Mesenchymal stem cell (in vitro differentiated cells and primary cell): Measurements from ENCODE around the gene TOMM70.

ENCODE experiments used
- DNase-seq: peaks from one replicate; pipeline ENCODE4 v3.0.0-alpha.2; 2013
- H2AFZ ChIP-seq: one replicate; pipeline ENCODE4 v1.6.1; 2013; ENCODE audit warnings: low read depth, mild to moderate bottlenecking, control low read depth, inconsistent platforms, low read length, moderate library complexity
- H2AK5ac ChIP-seq: 2 replicates; pipeline ENCODE4 v1.6.1; 2013; ENCODE audit warnings: low read length, moderate library complexity, mild to moderate bottlenecking, inconsistent platforms; ENCODE audit not compliant: severe bottlenecking
- H2BK120ac ChIP-seq: one replicate; pipeline ENCODE4 v1.6.1; 2013; ENCODE audit warnings: low read depth, mild to moderate bottlenecking, inconsistent platforms, low read length, moderate library complexity
- H2BK12ac ChIP-seq, 2 experiments: one replicate each; pipeline ENCODE4 v1.6.1; 2013; ENCODE audit warnings: inconsistent platforms in 2 of 2, low read length in 2 of 2, mild to moderate bottlenecking in 2 of 2, moderate library complexity in 2 of 2, control low read depth in 1 of 2
- H2BK15ac ChIP-seq: one replicate; pipeline ENCODE4 v1.6.1; 2013; ENCODE audit warnings: mild to moderate bottlenecking, low read depth, inconsistent platforms; ENCODE audit not compliant: poor library complexity, severe bottlenecking
- H2BK5ac ChIP-seq: 2 replicates; pipeline ENCODE4 v1.6.1; 2013; ENCODE audit warnings: low read depth, mild to moderate bottlenecking, low read length, control low read depth, inconsistent platforms; ENCODE audit not compliant: poor library complexity, severe bottlenecking
- H3K14ac ChIP-seq, 2 experiments: one replicate each; pipeline ENCODE4 v1.6.1; 2013; ENCODE audit warnings: inconsistent platforms in 2 of 2, low read length in 2 of 2, control low read depth in 1 of 2, mild to moderate bottlenecking in 1 of 2, moderate library complexity in 1 of 2
- H3K18ac ChIP-seq, 2 experiments: one replicate each; pipeline ENCODE4 v1.6.1; 2013; ENCODE audit warnings: inconsistent platforms in 2 of 2, low read length in 2 of 2, control low read depth in 1 of 2, low read depth in 1 of 2, mild to moderate bottlenecking in 1 of 2
- H3K23ac ChIP-seq, 2 experiments: one replicate each; pipeline ENCODE4 v1.6.1; 2013; ENCODE audit warnings: inconsistent platforms in 2 of 2, low read length in 2 of 2, mild to moderate bottlenecking in 2 of 2, moderate library complexity in 2 of 2, control low read depth in 1 of 2
- H3K27ac ChIP-seq: 2 replicates; pipeline ENCODE4 v1.5.1; 2013; ENCODE audit warnings: mild to moderate bottlenecking, moderate library complexity, low read length, control low read depth, inconsistent platforms; ENCODE audit not compliant: poor library complexity, severe bottlenecking
- H3K27me3 ChIP-seq, 2 experiments: 2 replicates each; pipeline versions ENCODE4 v1.6.1 to v1.7.0; 2013; ENCODE audit warnings: low read length in 2 of 2, mild to moderate bottlenecking in 2 of 2, moderate library complexity in 2 of 2, control low read depth in 1 of 2, inconsistent platforms in 1 of 2; ENCODE audit not compliant: control insufficient read depth in 1 of 2, insufficient read depth in 1 of 2
- H3K36me3 ChIP-seq, 2 experiments: 2 replicates each; pipeline versions ENCODE4 v1.6.1 to v1.7.0; 2013; ENCODE audit warnings: low read length in 2 of 2, control low read depth in 1 of 2, inconsistent platforms in 1 of 2, low read depth in 1 of 2, mild to moderate bottlenecking in 1 of 2; ENCODE audit not compliant: insufficient read depth in 2 of 2, control insufficient read depth in 1 of 2
- H3K4ac ChIP-seq, 2 experiments: one replicate each; pipeline ENCODE4 v1.6.1; 2013; ENCODE audit warnings: inconsistent platforms in 2 of 2, low read length in 2 of 2, mild to moderate bottlenecking in 2 of 2, moderate library complexity in 2 of 2, control low read depth in 1 of 2, low read depth in 1 of 2
- H3K4me1 ChIP-seq: 2 replicates; pipeline ENCODE4 v1.6.1; 2013; ENCODE audit warnings: low read depth, low read length, control low read depth; ENCODE audit not compliant: control insufficient read depth, insufficient read depth
- H3K4me2 ChIP-seq: 2 replicates; pipeline ENCODE4 v1.6.1; 2013; ENCODE audit warnings: low read length, mild to moderate bottlenecking, inconsistent platforms; ENCODE audit not compliant: poor library complexity, severe bottlenecking
- H3K4me3 ChIP-seq, 2 experiments: 2 replicates each; pipeline versions ENCODE4 v1.5.1 to v1.7.0; 2013; ENCODE audit warnings: low read length in 2 of 2, mild to moderate bottlenecking in 2 of 2, control low read depth in 1 of 2, low read depth in 1 of 2; ENCODE audit not compliant: insufficient read depth in 1 of 2
- H3K79me1 ChIP-seq: replicated peaks from 2 replicates; pipeline ENCODE4 v1.6.1; 2013; ENCODE audit warnings: mild to moderate bottlenecking, control low read depth, low read length, inconsistent platforms; ENCODE audit not compliant: poor library complexity, severe bottlenecking
- H3K9ac ChIP-seq: 2 replicates; pipeline ENCODE4 v1.7.0; 2013; ENCODE audit warnings: mild to moderate bottlenecking, low read length, moderate library complexity
- H3K9me3 ChIP-seq: 2 replicates; pipeline ENCODE4 v1.7.0; 2013; ENCODE audit warnings: mild to moderate bottlenecking, low read length; ENCODE audit not compliant: control insufficient read depth
- H4K8ac ChIP-seq: one replicate; pipeline ENCODE4 v1.6.1; 2013; ENCODE audit warnings: inconsistent platforms, mild to moderate bottlenecking, low read length, moderate library complexity
- H4K91ac ChIP-seq: one replicate; pipeline ENCODE4 v1.6.1; 2013; ENCODE audit warnings: mild to moderate bottlenecking, low read length, inconsistent platforms
- WGBS: methylation state at CpG from one replicate; pipeline ENCODE4 v1.1.7; 2013; ENCODE audit warnings: mixed read lengths; 5-methylcytosine and 5-hydroxymethylcytosine counted together

The TOMM70 gene

GRCh38 chr3:100401674-100402041 is 769 bp upstream of the TOMM70 start:
- no peak overlapping the region for H2AK5ac ChIP-seq
- H4K8ac ChIP-seq = peak overlapping the region; percentile 87
- H2BK12ac ChIP-seq = no peak overlapping the region
- peak overlapping the region; percentile 51 to 98 for H3K4me3 ChIP-seq
- peak overlapping the region; percentile 79 to 83 for H3K18ac ChIP-seq
- H3K27ac ChIP-seq = peak overlapping the region; percentile 87
- H3K27me3 ChIP-seq = no peaks in the 10 kb centered on the region
- H3K9me3 ChIP-seq = peaks cover under 1% of the 10 kb centered on the region
- peak overlapping the region; percentile 15 for H2AFZ ChIP-seq
- no peak overlapping the region for H2BK5ac ChIP-seq
- under 1% methylated on average over 23 of the region's 23 CpGs for WGBS
- H3K4ac ChIP-seq = peak overlapping the region; percentile 34 to 59
- H4K91ac ChIP-seq = peak overlapping the region; percentile 60
- no peak overlapping the region for H2BK120ac ChIP-seq
- peaks cover 4% of the 10 kb centered on the region for H3K4me1 ChIP-seq
- H3K4me2 ChIP-seq = peak overlapping the region; percentile 67
- H2BK15ac ChIP-seq = no peak overlapping the region
- no peak for DNase-seq
- H3K79me1 ChIP-seq = no peaks in the 10 kb centered on the region
- peaks cover 0 to 2% of the 10 kb centered on the region in 2 experiments for H3K36me3 ChIP-seq
- peak overlapping the region in 1 of 2 experiments; percentile 5 for H3K14ac ChIP-seq
- H3K23ac ChIP-seq = peak overlapping the region in 1 of 2 experiments; percentile 23
- peak overlapping the region; percentile 94 for H3K9ac ChIP-seq

GRCh38 chr3:100400419-100400779 is 490 bp downstream of the TOMM70 start:
- WGBS = under 1% methylated on average over 22 of the region's 22 CpGs

GRCh38 chr3:100399341-100400071 is 1.4 kb downstream of the TOMM70 start:
- Histone ChIP-seq H3K9me3 (no peaks in the 10 kb centered on the region), H3K4me1 (peaks cover 4% of the 10 kb centered on the region), H3K27me3 (no peaks in the 10 kb centered on the region), H2BK12ac (peak overlapping the region in 1 of 2 experiments; percentile 42), H3K27ac (no peak overlapping the region), H3K4me2 (peak overlapping the region; percentile 99), H3K79me1 (no peaks in the 10 kb centered on the region), H3K9ac (peak overlapping the region; percentile 94), H2BK5ac (no peak overlapping the region), H2BK15ac (peak overlapping the region; percentile 67), H3K36me3 (peaks cover 0 to 2% of the 10 kb centered on the region in 2 experiments), H2AK5ac (no peak overlapping the region), H4K8ac (no peak overlapping the region), H2BK120ac (no peak overlapping the region), H3K4ac (peak overlapping the region in 1 of 2 experiments; percentile 68), H2AFZ (no peak overlapping the region), H4K91ac (no peak overlapping the region), H3K14ac (peak overlapping the region in 1 of 2 experiments; percentile 83), H3K23ac (peak overlapping the region; percentile 90 to 99), H3K18ac (no peak overlapping the region), H3K4me3 (peak overlapping the region; percentile 44 to 98)
- 77% methylated on average over 8 of the region's 9 CpGs for WGBS
- no peak for DNase-seq

More at GRCh38 chr3:100400419-100400779, 490 bp downstream of the TOMM70 start:
- DNase-seq = peak; percentile 52
- Histone ChIP-seq H3K14ac (peak overlapping the region in 1 of 2 experiments; percentile 53), H3K9ac (peak overlapping the region; percentile 94), H3K4ac (peak overlapping the region; percentile 8 to 35), H2BK12ac (no peak overlapping the region), H4K8ac (peak overlapping the region; percentile 89), H3K9me3 (no peaks in the 10 kb centered on the region), H4K91ac (peak overlapping the region; percentile 25), H3K79me1 (no peaks in the 10 kb centered on the region), H3K27me3 (no peaks in the 10 kb centered on the region), H2BK15ac (no peak overlapping the region), H3K4me1 (peaks cover 4% of the 10 kb centered on the region), H2AFZ (peak overlapping the region; percentile 1), H2BK120ac (peak overlapping the region; percentile 24), H3K23ac (peak overlapping the region in 1 of 2 experiments; percentile 35), H2BK5ac (no peak overlapping the region), H3K4me3 (peak overlapping the region; percentile 73 to 98), H3K18ac (peak overlapping the region; percentile 69 to 94), H3K36me3 (peaks cover 0 to 2% of the 10 kb centered on the region in 2 experiments), H3K27ac (no peak overlapping the region), H3K4me2 (peak overlapping the region; percentile 99), H2AK5ac (no peak overlapping the region)

- Histone ChIP-seq H3K79me1 (no peaks in the 10 kb centered on the region), H3K9ac (no peak overlapping the region), H3K4me3 (no peak overlapping the region), H2BK5ac (no peak overlapping the region), H3K9me3 (no peaks in the 10 kb centered on the region), H3K27me3 (no peaks in the 10 kb centered on the region), H2AK5ac (no peak overlapping the region), H3K14ac (no peak overlapping the region), H3K4me2 (no peak overlapping the region), H3K4ac (no peak overlapping the region), H2BK15ac (no peak overlapping the region), H4K8ac (no peak overlapping the region), H3K4me1 (peaks cover 4% of the 10 kb centered on the region), H3K27ac (no peak overlapping the region), H3K36me3 (peaks cover 2% of the 10 kb centered on the region in 2 experiments), H4K91ac (no peak overlapping the region), H2BK120ac (no peak overlapping the region), H3K23ac (no peak overlapping the region), H2BK12ac (no peak overlapping the region), H3K18ac (no peak overlapping the region), H2AFZ (no peak overlapping the region)
- 100% methylated on average over 1 of the region's 2 CpGs for WGBS
- DNase-seq = no peak
Observed at GRCh38 chr3:100396967-100397366, 3.9 kb downstream of the TOMM70 start.
